Loucy (cell line): Measurements from ENCODE around the gene DEK.
"Not testable (repeated sequence)": the region's sequence is repeated elsewhere in the genome, so short reads cannot be mapped to it uniquely, and the experiment has no call there.

Source experiments
- H2AFZ ChIP-seq: fragments of 200-600 bp; sonication (generic); 2 replicates; pipeline ENCODE4 v1.6.0; 2016; ENCODE audit warnings: antibody characterized with exemption, mild to moderate bottlenecking, low read length, moderate library complexity
- H3F3A ChIP-seq: fragments of 200-600 bp; 2 replicates; pipeline ENCODE4 v1.6.0; 2016; ENCODE audit warnings: antibody characterized with exemption, low read depth, mild to moderate bottlenecking
- H3K27me3 ChIP-seq: fragments of 200-600 bp; sonication (generic); 2 replicates; pipeline ENCODE4 v1.6.1; 2014; ENCODE audit warnings: low read length, mild to moderate bottlenecking; ENCODE audit not compliant: insufficient read depth, poor library complexity, severe bottlenecking
- H3K36me3 ChIP-seq: fragments of 200-600 bp; sonication (generic); 2 replicates; pipeline ENCODE4 v1.6.1; 2016; ENCODE audit warnings: low read length; ENCODE audit not compliant: insufficient read depth
- H3K4me1 ChIP-seq: fragments of 200-600 bp; sonication (generic); 2 replicates; pipeline ENCODE4 v1.5.1; 2014; ENCODE audit warnings: low read length, mild to moderate bottlenecking; ENCODE audit not compliant: insufficient read depth, poor library complexity, severe bottlenecking
- H3K4me2 ChIP-seq: fragments of 200-600 bp; sonication (generic); 2 replicates; pipeline ENCODE4 v1.6.0; 2014; ENCODE audit warnings: antibody characterized with exemption, low read length, low read depth, mild to moderate bottlenecking; ENCODE audit not compliant: poor library complexity, severe bottlenecking
- H3K4me3 ChIP-seq: fragments of 200-600 bp; sonication (generic); 2 replicates; pipeline ENCODE4 v1.5.1; 2014; ENCODE audit warnings: low read length, mild to moderate bottlenecking, mixed read lengths; ENCODE audit not compliant: poor library complexity, severe bottlenecking
- H3K79me2 ChIP-seq: fragments of 200-600 bp; sonication (generic); 2 replicates; pipeline ENCODE4 v1.6.1; 2014; ENCODE audit warnings: low read length; ENCODE audit not compliant: insufficient read depth
- H3K9ac ChIP-seq: fragments of 200-600 bp; sonication (generic); 2 replicates; pipeline ENCODE4 v1.6.0; 2014; ENCODE audit warnings: mild to moderate bottlenecking, low read depth, low read length, moderate library complexity; ENCODE audit not compliant: poor library complexity, severe bottlenecking
- H3K9me2 ChIP-seq: fragments of 200-600 bp; sonication (generic); replicated peaks from 2 replicates; pipeline ENCODE4 v1.6.1; 2016; ENCODE audit warnings: low read depth, low read length, mixed read lengths
- H3K9me3 ChIP-seq: fragments of 200-600 bp; sonication (generic); 2 replicates; pipeline ENCODE4 v1.6.1; 2014; ENCODE audit warnings: mild to moderate bottlenecking, antibody characterized with exemption, low read length, low read depth; ENCODE audit not compliant: insufficient read depth
- H4K20me1 ChIP-seq: fragments of 200-600 bp; sonication (generic); 2 replicates; pipeline ENCODE4 v1.6.0; 2014; ENCODE audit warnings: antibody characterized with exemption, low read length, mild to moderate bottlenecking; ENCODE audit not compliant: insufficient read depth, poor library complexity, severe bottlenecking
- CTCF ChIP-seq: fragments of 200-600 bp; sonication (generic); conservative IDR thresholded peaks from 2 replicates; pipeline ENCODE4 v1.5.1; 2014; ENCODE audit warnings: mild to moderate bottlenecking, antibody characterized with exemption, low read length
- EZH2phosphoT487 ChIP-seq: fragments of 200-600 bp; IDR thresholded peaks from 2 replicates; pipeline ENCODE4 v1.6.1; 2018; ENCODE audit warnings: antibody characterized with exemption, mild to moderate bottlenecking, moderate library complexity, borderline replicate concordance

Gene DEK

GRCh38 chr6:18228590-18228989, 35.7 kb downstream of the DEK start:
- peaks cover 72% of the 10 kb centered on the region for H3K36me3 ChIP-seq
- peaks cover 11% of the 10 kb centered on the region for H4K20me1 ChIP-seq
- H3K4me2 ChIP-seq, H3K4me1 ChIP-seq, H3F3A ChIP-seq, H3K27me3 ChIP-seq, H3K9me3 ChIP-seq, H2AFZ ChIP-seq, H3K9ac ChIP-seq, H3K9me2 ChIP-seq, H3K4me3 ChIP-seq: not testable (repeated sequence)
- H3K79me2 ChIP-seq = peaks cover 21% of the 10 kb centered on the region; the same call in 1 of the 2 replicates

- H3K36me3 ChIP-seq = peaks cover 80% of the 10 kb centered on the region
- H3K79me2 ChIP-seq = peaks cover 14% of the 10 kb centered on the region; the same call in 1 of the 2 replicates
- H3K4me2 ChIP-seq = not testable (repeated sequence)
Measured at GRCh38 chr6:18227166-18227565, 37.2 kb downstream of the DEK start.

GRCh38 chr6:18226451-18227105, 37.8 kb downstream of the DEK start:
- H3K79me2 ChIP-seq, H2AFZ ChIP-seq, H3K9ac ChIP-seq, H3K27me3 ChIP-seq, H3K4me3 ChIP-seq, H3F3A ChIP-seq, H3K9me2 ChIP-seq, H3K9me3 ChIP-seq, H3K4me2 ChIP-seq, H3K4me1 ChIP-seq: not testable (repeated sequence)
- Histone ChIP-seq H3K36me3 (peaks cover 80% of the 10 kb centered on the region), H4K20me1 (peaks cover 11% of the 10 kb centered on the region)

More at GRCh38 chr6:18227166-18227565, 37.2 kb downstream of the DEK start:
- not testable (repeated sequence) for H3K9me3 ChIP-seq, H3K27me3 ChIP-seq, H2AFZ ChIP-seq, H3K9ac ChIP-seq, H3K4me3 ChIP-seq, H3K9me2 ChIP-seq, H3F3A ChIP-seq, H3K4me1 ChIP-seq
- peaks cover 11% of the 10 kb centered on the region for H4K20me1 ChIP-seq

- Histone ChIP-seq H3K27me3 (no peaks in the 10 kb centered on the region), H3K4me3 (no peak overlapping the region), H3F3A (no peaks in the 10 kb centered on the region), H3K4me1 (no peaks in the 10 kb centered on the region), H3K79me2 (no peaks in the 10 kb centered on the region), H3K36me3 (peaks cover 53% of the 10 kb centered on the region), H2AFZ (no peak overlapping the region), H3K9ac (no peak overlapping the region), H3K4me2 (no peak overlapping the region), H4K20me1 (peaks cover 9% of the 10 kb centered on the region), H3K9me2 (no peaks in the 10 kb centered on the region), H3K9me3 (no peaks in the 10 kb centered on the region)
- TF ChIP-seq EZH2phosphoT487 = no peak
Measured at GRCh38 chr6:18221288-18221615, 43.1 kb downstream of the DEK start.

GRCh38 chr6:18219591-18219990, 44.7 kb downstream of the DEK start:
- H3K79me2 ChIP-seq = no peaks in the 10 kb centered on the region
- no peaks in the 10 kb centered on the region for H3K9me3 ChIP-seq
- H2AFZ ChIP-seq = no peak overlapping the region
- H3K9ac ChIP-seq = no peak overlapping the region
- TF ChIP-seq CTCF = no peak
- TF ChIP-seq EZH2phosphoT487 = no peak
- H3K9me2 ChIP-seq = no peaks in the 10 kb centered on the region
- peaks cover 36% of the 10 kb centered on the region for H3K36me3 ChIP-seq
- no peaks in the 10 kb centered on the region for H4K20me1 ChIP-seq
- no peak overlapping the region for H3K4me3 ChIP-seq
- H3K4me1 ChIP-seq = no peaks in the 10 kb centered on the region
- H3K4me2 ChIP-seq = no peak overlapping the region
- no peaks in the 10 kb centered on the region for H3K27me3 ChIP-seq
- H3F3A ChIP-seq = no peaks in the 10 kb centered on the region
